ENCODE data around the gene TFF2.

Gene TFF2, protein sequence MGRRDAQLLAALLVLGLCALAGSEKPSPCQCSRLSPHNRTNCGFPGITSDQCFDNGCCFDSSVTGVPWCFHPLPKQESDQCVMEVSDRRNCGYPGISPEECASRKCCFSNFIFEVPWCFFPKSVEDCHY

GRCh38 chr21:42350927-42351426 lies at the start of gene TFF2:
Gene TFF2, minus strand, starts transcription at chr21:42350994. Its CDS starts 37 bp downstream, at chr21:42350957.
- no peak within 1 kb of the TSS for H3K27ac ChIP-seq (ENCODE audit: extremely low read depth, low read depth, low read length)
- CTCF ChIA-PET: interaction anchor here (1.0 kb wide), 1 partner anchor 10 kb away, joined by 3 read pairs; no protein-coding TSS in a partner anchor

DNA sequence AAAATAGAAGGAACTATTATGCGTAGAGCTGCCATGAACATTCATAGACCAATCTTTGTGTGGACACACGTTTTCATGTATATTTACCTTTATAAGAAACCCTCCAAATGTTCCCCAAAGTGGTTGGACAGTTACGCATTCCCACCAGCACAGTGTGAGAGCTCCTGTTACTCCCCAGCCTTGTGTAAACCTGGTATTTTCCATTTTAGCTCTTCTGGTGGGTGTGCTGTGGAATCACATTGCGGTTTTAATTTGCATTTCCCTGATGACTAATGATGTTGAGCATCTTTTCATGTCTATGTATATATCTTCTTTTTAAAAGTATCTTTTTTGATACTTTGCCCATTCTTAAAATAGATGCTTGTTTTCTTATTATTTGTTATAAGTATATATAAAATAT lies 49.7 kb upstream of the TFF2 start:
- TF ChIP-seq PRDM10 (tag by site-specific recombination; IDR thresholded peaks at IDR 0.05) (peak; percentile 42), ZBTB11 (tag by site-specific recombination; conservative IDR thresholded peaks at IDR 0.05; ENCODE audit: low read depth) (no peak), ZNF121 (tag by site-specific recombination; IDR thresholded peaks at IDR 0.05) (no peak), ZNF549 (tag by site-specific recombination; IDR thresholded peaks at IDR 0.05) (no peak)
- TF ChIP-seq, protein P1, sequence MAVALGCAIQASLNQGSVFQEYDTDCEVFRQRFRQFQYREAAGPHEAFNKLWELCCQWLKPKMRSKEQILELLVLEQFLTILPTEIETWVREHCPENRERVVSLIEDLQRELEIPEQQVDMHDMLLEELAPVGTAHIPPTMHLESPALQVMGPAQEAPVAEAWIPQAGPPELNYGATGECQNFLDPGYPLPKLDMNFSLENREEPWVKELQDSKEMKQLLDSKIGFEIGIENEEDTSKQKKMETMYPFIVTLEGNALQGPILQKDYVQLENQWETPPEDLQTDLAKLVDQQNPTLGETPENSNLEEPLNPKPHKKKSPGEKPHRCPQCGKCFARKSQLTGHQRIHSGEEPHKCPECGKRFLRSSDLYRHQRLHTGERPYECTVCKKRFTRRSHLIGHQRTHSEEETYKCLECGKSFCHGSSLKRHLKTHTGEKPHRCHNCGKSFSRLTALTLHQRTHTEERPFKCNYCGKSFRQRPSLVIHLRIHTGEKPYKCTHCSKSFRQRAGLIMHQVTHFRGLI (tag by site-specific recombination; IDR thresholded peaks at IDR 0.05): no peak
- ChIA-PET POLR2A (interaction anchor here (0.7 kb wide), 1 partner anchor 142 kb away, joined by 3 read pairs; no protein-coding TSS in a partner anchor), CTCF (interaction anchor here (0.6 kb wide), 1 partner anchor 283 kb away, joined by 3 read pairs; no protein-coding TSS in a partner anchor)
- no peaks in the 10 kb centered on the region for H3K4me1 ChIP-seq (ENCODE audit: control insufficient read depth, insufficient read depth, low read length)
- no peaks in the 10 kb centered on the region for H3K9me3 ChIP-seq (ENCODE audit: control insufficient read depth, insufficient read depth, low read depth, low read length)
- H3K36me3 ChIP-seq (ENCODE audit: control insufficient read depth in 2 of 2, insufficient read depth in 1 of 2, low read length in 2 of 2): no peaks in the 10 kb centered on the region
- no peak overlapping the region for H3K27ac ChIP-seq (ENCODE audit: extremely low read depth, low read depth, low read length)
- no peak overlapping the region for H3K4me3 ChIP-seq (ENCODE audit: low read depth, low read length)

More at GRCh38 chr21:42350927-42351426, at the start of gene TFF2:
- H3K4me1 ChIP-seq (ENCODE audit: control insufficient read depth, insufficient read depth, low read length): no peaks in the 10 kb centered on the region
- no peaks in the 10 kb centered on the region for H3K9me3 ChIP-seq (ENCODE audit: control insufficient read depth, insufficient read depth, low read depth, low read length)
- no peak for TF ChIP-seq KLF16 (tag by site-specific recombination; IDR thresholded peaks at IDR 0.05)
- no peak for TF ChIP-seq ZNF16 (tag by site-specific recombination; IDR thresholded peaks at IDR 0.05; ENCODE audit: low read depth)
- no peak for TF ChIP-seq ZFP69B (tag by site-specific recombination; IDR thresholded peaks at IDR 0.05)
- no peak for TF ChIP-seq KLF8 (tag by site-specific recombination; IDR thresholded peaks at IDR 0.05)
- TF ChIP-seq ZNF629 (tag by site-specific recombination; IDR thresholded peaks at IDR 0.05): no peak
- TF ChIP-seq ZNF530 (tag by site-specific recombination; IDR thresholded peaks at IDR 0.05; ENCODE audit: low read depth): no peak
- no peak for TF ChIP-seq ZNF239 (tag by site-specific recombination; IDR thresholded peaks at IDR 0.05)
- TF ChIP-seq ZNF561 (tag by site-specific recombination; IDR thresholded peaks at IDR 0.05; ENCODE audit: borderline replicate concordance): no peak
- TF ChIP-seq, protein P2, sequence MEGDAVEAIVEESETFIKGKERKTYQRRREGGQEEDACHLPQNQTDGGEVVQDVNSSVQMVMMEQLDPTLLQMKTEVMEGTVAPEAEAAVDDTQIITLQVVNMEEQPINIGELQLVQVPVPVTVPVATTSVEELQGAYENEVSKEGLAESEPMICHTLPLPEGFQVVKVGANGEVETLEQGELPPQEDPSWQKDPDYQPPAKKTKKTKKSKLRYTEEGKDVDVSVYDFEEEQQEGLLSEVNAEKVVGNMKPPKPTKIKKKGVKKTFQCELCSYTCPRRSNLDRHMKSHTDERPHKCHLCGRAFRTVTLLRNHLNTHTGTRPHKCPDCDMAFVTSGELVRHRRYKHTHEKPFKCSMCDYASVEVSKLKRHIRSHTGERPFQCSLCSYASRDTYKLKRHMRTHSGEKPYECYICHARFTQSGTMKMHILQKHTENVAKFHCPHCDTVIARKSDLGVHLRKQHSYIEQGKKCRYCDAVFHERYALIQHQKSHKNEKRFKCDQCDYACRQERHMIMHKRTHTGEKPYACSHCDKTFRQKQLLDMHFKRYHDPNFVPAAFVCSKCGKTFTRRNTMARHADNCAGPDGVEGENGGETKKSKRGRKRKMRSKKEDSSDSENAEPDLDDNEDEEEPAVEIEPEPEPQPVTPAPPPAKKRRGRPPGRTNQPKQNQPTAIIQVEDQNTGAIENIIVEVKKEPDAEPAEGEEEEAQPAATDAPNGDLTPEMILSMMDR (tag by site-specific recombination; IDR thresholded peaks at IDR 0.05): no peak
- no peak for TF ChIP-seq ZFHX2 (tag by site-specific recombination; conservative IDR thresholded peaks at IDR 0.05)
- no peak for TF ChIP-seq ZNF174 (tag by site-specific recombination; IDR thresholded peaks at IDR 0.05)
- no peak within 1 kb of the TSS for H3K4me3 ChIP-seq (ENCODE audit: low read depth, low read length)
- POLR2A ChIA-PET: no interaction called here
- no peaks in the 10 kb centered on the region for H3K36me3 ChIP-seq (ENCODE audit: control insufficient read depth in 2 of 2, insufficient read depth in 1 of 2, low read length in 2 of 2)

Data from HEK293 (cell line).